Raji (cell line): ENCODE data around the gene MYO5B.

Experiments
- POLR2A ChIP-seq: IDR thresholded peaks from 2 replicates; pipeline ENCODE4 v1.6.1; 2011; ENCODE audit warnings: low read depth, low read length, control low read depth; ENCODE audit not compliant: insufficient read depth

The MYO5B gene

GRCh38 chr18:50075772-50076171 lies 119.2 kb downstream of the MYO5B start:
- no peak for TF ChIP-seq POLR2A

GRCh38 chr18:50074404-50074803 lies 120.5 kb downstream of the MYO5B start:
- no peak for TF ChIP-seq POLR2A

- TF ChIP-seq POLR2A, result no peak
These were observed 121.6 kb downstream of the MYO5B start for GRCh38 chr18:50073319-50073718.

GRCh38 chr18:50072146-50072545 lies 122.8 kb downstream of the MYO5B start:
- TF ChIP-seq POLR2A, result no peak

- TF ChIP-seq POLR2A, result no peak
These were observed 123.5 kb downstream of the MYO5B start for GRCh38 chr18:50071397-50071796.

GRCh38 chr18:50069422-50069821 lies 125.5 kb downstream of the MYO5B start:
- TF ChIP-seq POLR2A, result no peak

- TF ChIP-seq POLR2A, result no peak
These were observed 129.4 kb downstream of the MYO5B start for GRCh38 chr18:50065527-50065926.

GRCh38 chr18:50065039-50065438 lies 129.9 kb downstream of the MYO5B start:
- no peak for TF ChIP-seq POLR2A

GRCh38 chr18:50061876-50062517 lies 132.9 kb downstream of the MYO5B start:
- no peak for TF ChIP-seq POLR2A

GRCh38 chr18:50060822-50061221 lies 134.1 kb downstream of the MYO5B start:
- TF ChIP-seq POLR2A, result no peak

- TF ChIP-seq POLR2A, result no peak
These were observed 136.2 kb downstream of the MYO5B start for GRCh38 chr18:50058731-50059130.

- TF ChIP-seq POLR2A, result no peak
These were observed 137.9 kb downstream of the MYO5B start for GRCh38 chr18:50057009-50057408.

GRCh38 chr18:50056185-50056584 lies 138.8 kb downstream of the MYO5B start:
- no peak for TF ChIP-seq POLR2A

- no peak for TF ChIP-seq POLR2A
These were observed 139.5 kb downstream of the MYO5B start for GRCh38 chr18:50055488-50055887.

GRCh38 chr18:50053111-50053510 lies 141.8 kb downstream of the MYO5B start:
- TF ChIP-seq POLR2A, result no peak

GRCh38 chr18:50051288-50051687 lies 143.7 kb downstream of the MYO5B start:
- TF ChIP-seq POLR2A, result no peak

- TF ChIP-seq POLR2A, result no peak
These were observed 149.8 kb downstream of the MYO5B start for GRCh38 chr18:50045126-50045525.
